Breast epithelium (tissue), 4 donors: ENCODE data around the gene CRTC3. TPM values are rescaled to one million over a fixed set of nuclear protein-coding genes. Genes with fewer than 3 reads are reported as not detected.
"Not testable (repeated sequence)": the region's sequence is repeated elsewhere in the genome, so short reads cannot be mapped to it uniquely, and the experiment has no call there.

ENCODE experiments used
- DNase-seq, 2 donors: peaks; one replicate each; pipeline ENCODE4 v3.0.0-alpha.2; 2019; ENCODE audit warnings: low spot score in 2 of 2
- H3K27ac ChIP-seq, 2 donors: fragments of 200-600 bp; sonication (generic) in 1 of 2; one replicate each; pipeline ENCODE4 v1.5.1; 2016 to 2019; ENCODE audit warnings: mild to moderate bottlenecking in 1 of 2
- H3K27me3 ChIP-seq, 2 donors: fragments of 200-600 bp; sonication (generic) in 1 of 2; one replicate each; pipeline versions ENCODE4 v1.5.1 to v1.6.0; 2017 to 2019; ENCODE audit warnings: control low read depth in 1 of 2, mild to moderate bottlenecking in 1 of 2
- H3K36me3 ChIP-seq: fragments of 200-600 bp; one replicate; pipeline ENCODE4 v1.5.1; 2019
- H3K4me1 ChIP-seq, 2 donors: fragments of 200-600 bp; sonication (generic); one replicate each; pipeline ENCODE4 v1.5.1; 2016 to 2019; ENCODE audit warnings: control low read depth in 1 of 2
- H3K4me3 ChIP-seq, 3 donors: fragments of 200-600 bp; sonication (generic); 1 replicate in 2 of 3; 2 replicates in 1 of 3; pipeline ENCODE4 v1.5.1; 2016 to 2019; ENCODE audit warnings: mild to moderate bottlenecking in 3 of 3, moderate library complexity in 2 of 3
- H3K9me3 ChIP-seq, 2 donors: fragments of 200-600 bp; sonication (generic) in 1 of 2; one replicate each; pipeline ENCODE4 v1.5.1; 2016 to 2019; ENCODE audit warnings: control low read depth in 1 of 2
- CTCF ChIP-seq, 3 donors: fragments of 450-650 bp; IDR thresholded peaks; one replicate each; pipeline ENCODE4 v1.5.1; 2016 to 2017; ENCODE audit warnings: antibody characterized with exemption in 3 of 3, mild to moderate bottlenecking in 3 of 3, moderate library complexity in 3 of 3
- POLR2A ChIP-seq: fragments of 450-650 bp; IDR thresholded peaks from one replicate; pipeline ENCODE4 v1.6.1; 2016; ENCODE audit warnings: antibody characterized with exemption, mild to moderate bottlenecking, moderate library complexity
- POLR2AphosphoS5 ChIP-seq, 3 donors: sonication (generic); formaldehyde crosslinking; IDR thresholded peaks; one replicate each; pipeline ENCODE4 v1.6.1; 2017; ENCODE audit warnings: antibody characterized with exemption in 3 of 3
- intact Hi-C: fragments of 100-400 bp; cut with DNase I; formaldehyde crosslinking; loops from one replicate; pipeline ENCODE4 v1.15.1; 2023; ENCODE audit warnings: low total_unique reads
- total RNA-seq, 3 donors: library from RNA; depleted of rRNA; stranded (reverse); fragments of >200 nt; gene quantifications; one replicate each; pipeline ENCODE4 v1.1.0, GENCODE V29; 2016

Gene CRTC3
- total RNA-seq, 3 donors from 2014 or later: 29.4 to 40.6 (median 36.2) TPM

GRCh38 chr15:90659481-90659880 lies 129.8 kb downstream of the CRTC3 start:
- Histone ChIP-seq H3K36me3 (no peaks in the 10 kb centered on the region), H3K4me1 (no peaks in the 10 kb centered on the region), H3K9me3 (no peaks in the 10 kb centered on the region), H3K27ac (peak overlapping the region; percentile 91 to 92), H3K4me3 (no peak overlapping the region), H3K27me3 (no peaks in the 10 kb centered on the region)
- TF ChIP-seq CTCF (IDR thresholded peaks at IDR 0.05): no peak
- TF ChIP-seq POLR2AphosphoS5 (IDR thresholded peaks at IDR 0.05): no peak
- TF ChIP-seq POLR2A: no peak
- DNase-seq: no peak
- intact Hi-C loops: no loop called here

DNA sequence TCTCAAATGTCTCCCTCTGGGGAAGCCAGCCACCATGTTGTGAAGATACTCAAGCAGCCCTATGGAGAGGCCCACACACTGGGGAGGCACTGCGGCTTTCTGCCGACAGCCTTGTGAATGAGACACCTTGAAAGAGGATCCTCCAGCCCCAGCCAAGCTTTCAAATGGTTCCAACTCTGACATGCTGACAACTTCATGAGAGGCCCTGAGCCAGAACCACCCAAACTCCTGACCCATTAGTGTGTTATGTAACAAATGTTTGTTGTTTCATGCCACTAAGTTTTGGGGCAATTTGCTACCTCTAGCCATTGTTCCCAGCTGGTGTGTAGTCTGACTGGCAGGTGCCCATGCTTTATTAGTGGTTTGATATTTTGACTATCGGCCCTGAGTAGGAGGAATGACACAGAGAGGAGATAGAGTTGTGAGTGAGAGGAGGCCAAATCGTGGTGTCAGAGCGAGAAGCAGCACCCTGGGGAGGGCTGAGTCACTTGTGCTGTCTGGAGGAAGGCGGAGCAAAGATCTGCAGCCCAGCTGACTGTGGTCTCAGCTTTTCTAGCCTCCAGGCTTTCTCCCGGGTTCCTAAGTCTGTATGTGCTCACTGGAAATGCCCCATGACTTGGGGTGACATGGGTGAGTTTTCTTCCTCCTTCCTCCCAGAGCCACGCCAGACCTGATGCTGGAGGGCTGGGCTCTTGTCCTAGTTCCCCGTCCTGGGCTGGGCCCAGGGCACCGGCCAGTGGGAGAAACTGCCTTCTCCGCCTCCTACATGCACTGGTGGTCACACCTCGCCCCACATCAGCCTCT lies 130.7 kb downstream of the CRTC3 start:
- DNase-seq: peak; percentile 60 to 84
- Histone ChIP-seq H3K27me3 (no peaks in the 10 kb centered on the region), H3K9me3 (no peaks in the 10 kb centered on the region), H3K4me1 (no peaks in the 10 kb centered on the region), H3K36me3 (no peaks in the 10 kb centered on the region), H3K4me3 (peak overlapping the region in 1 of 3 donors; percentile 40), H3K27ac (peak overlapping the region; percentile 91 to 92)
- intact Hi-C loops: no loop called here
- no peak for TF ChIP-seq POLR2A
- TF ChIP-seq POLR2AphosphoS5 (IDR thresholded peaks at IDR 0.05): peak; percentile 6 to 59 (median 50)

- H3K4me1 ChIP-seq, H3K36me3 ChIP-seq, intact Hi-C loops, H3K9me3 ChIP-seq, H3K27me3 ChIP-seq, DNase-seq: not testable (repeated sequence)
- Histone ChIP-seq H3K4me3 (peak overlapping the region in 1 of 3 donors; percentile 40), H3K27ac (peak overlapping the region; percentile 91 to 92)
- TF ChIP-seq POLR2AphosphoS5 (IDR thresholded peaks at IDR 0.05): peak in 1 of 3 donors; percentile 0
These were observed 131.2 kb downstream of the CRTC3 start for GRCh38 chr15:90660999-90661330.

DNA sequence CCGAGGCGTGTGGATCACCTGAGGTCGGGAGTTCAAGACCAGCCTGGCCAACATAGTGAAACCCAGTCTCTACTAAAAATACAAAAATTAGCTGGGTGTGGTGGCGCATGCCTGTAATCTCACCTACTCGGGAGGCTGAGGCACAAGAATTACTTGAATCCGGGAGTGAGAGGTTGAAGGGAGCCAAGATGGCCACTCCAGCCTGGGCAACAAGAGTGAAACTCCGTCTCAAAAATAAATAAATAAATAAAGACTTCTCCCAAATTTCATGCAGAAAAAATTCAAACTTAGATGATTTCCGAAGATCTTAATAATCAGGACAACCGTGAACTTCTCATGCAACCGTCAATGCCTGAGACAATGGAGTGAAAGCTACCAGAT lies 134.3 kb downstream of the CRTC3 start:
- intact Hi-C loops: not testable (repeated sequence)

DNA sequence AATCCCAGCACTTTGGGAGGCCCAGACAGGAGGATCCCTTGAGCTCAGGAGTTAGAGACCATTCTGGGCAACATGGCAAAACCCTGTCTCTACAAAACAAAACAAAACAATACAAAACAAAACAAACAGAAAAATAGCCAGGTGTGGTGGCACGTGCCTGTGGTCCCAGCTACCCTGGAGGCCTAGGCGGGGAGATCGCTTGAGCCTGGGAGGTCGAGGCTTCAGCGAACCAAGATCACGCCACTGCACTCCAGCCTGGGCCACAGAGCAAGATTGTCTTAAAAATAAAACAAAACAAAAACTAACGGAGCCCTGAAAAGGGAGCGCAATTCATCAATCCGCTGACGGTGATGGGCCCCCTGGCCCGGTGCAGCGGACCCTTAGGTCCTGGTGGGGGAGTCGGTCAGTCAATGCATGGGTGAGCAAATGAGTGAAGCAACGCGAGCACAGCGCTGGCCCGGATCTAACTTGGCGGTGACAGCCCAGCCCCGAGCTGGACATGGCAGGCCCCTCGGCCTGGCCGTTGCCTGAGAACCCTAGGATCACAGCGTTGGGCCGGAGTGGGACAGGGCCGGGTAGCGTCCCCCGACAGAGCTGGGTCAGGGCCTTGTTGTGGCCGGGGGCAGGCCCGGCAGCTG lies 135.0 kb downstream of the CRTC3 start:
- Histone ChIP-seq H3K27me3 (no peaks in the 10 kb centered on the region), H3K36me3 (no peaks in the 10 kb centered on the region), H3K27ac (peak overlapping the region; percentile 96 to 98), H3K9me3 (no peaks in the 10 kb centered on the region), H3K4me1 (no peaks in the 10 kb centered on the region), H3K4me3 (peak overlapping the region; percentile 83 to 87 (median 84))
- intact Hi-C loops: no loop called here
- no peak for TF ChIP-seq POLR2A
- TF ChIP-seq CTCF (IDR thresholded peaks at IDR 0.05): no peak
- TF ChIP-seq POLR2AphosphoS5 (IDR thresholded peaks at IDR 0.05): peak in 1 of 3 donors; percentile 11
- DNase-seq: no peak

More for the DNA sequence above, 134.3 kb downstream of the CRTC3 start:
- not testable (repeated sequence) for H3K9me3 ChIP-seq, DNase-seq, H3K36me3 ChIP-seq, H3K4me1 ChIP-seq, H3K27ac ChIP-seq, H3K4me3 ChIP-seq, H3K27me3 ChIP-seq

DNA sequence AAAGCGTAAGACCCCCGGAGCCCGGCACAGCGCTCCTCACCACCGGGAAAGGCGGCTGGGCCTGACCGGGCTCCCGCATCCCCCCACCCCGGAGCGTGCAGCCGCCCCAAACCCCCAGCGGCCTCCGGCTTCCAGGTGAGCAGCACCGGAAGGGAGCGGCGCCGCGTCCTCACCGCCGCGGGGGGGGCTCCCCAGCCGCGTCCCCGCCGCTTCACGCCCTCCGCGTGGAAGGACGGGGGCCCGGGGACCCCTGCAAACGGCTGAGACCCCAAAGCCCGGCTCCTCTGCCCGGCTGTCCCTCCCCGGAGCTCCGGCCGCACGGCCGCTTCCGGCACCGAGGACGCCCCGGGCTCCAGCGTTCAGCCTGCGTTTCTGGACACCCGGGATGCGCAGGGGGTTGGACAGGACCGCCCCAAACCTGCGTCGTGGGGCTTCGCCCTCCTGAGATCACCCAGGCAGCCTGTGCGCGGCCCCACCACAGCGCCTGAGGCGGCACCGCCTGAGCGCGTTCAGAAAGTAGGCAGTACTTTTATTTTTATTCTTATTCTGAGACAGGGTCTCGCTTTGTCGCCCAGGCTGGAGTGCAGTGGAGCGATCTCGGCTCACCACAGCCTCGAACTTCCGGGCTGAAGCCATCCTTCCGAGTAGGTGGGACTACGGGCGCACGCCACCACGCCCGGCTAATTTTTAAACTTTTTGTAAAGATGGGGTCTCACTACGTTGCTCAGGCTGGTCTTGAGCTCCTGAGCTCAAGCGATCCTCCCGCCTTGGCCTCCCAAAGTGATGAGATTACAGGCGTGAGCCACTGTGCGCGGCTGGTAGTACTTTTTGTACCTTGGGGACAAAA lies 135.8 kb downstream of the CRTC3 start:
- Histone ChIP-seq H3K27me3 (no peaks in the 10 kb centered on the region), H3K36me3 (no peaks in the 10 kb centered on the region), H3K4me3 (peak overlapping the region; percentile 83 to 87 (median 84)), H3K9me3 (no peaks in the 10 kb centered on the region), H3K4me1 (no peaks in the 10 kb centered on the region), H3K27ac (peak overlapping the region; percentile 96 to 98)
- peak; percentile 35 to 67 (median 58) for TF ChIP-seq POLR2AphosphoS5 (IDR thresholded peaks at IDR 0.05)
- peak; percentile 54 for TF ChIP-seq POLR2A
- TF ChIP-seq CTCF (IDR thresholded peaks at IDR 0.05): no peak
- DNase-seq: peak; percentile 53 to 69
- intact Hi-C loops: no loop called here
